Stimulated activated CD4-positive, alpha-beta T cell treated with anti-CD3 and anti-CD28 coated beads, Interleukin-15, amount 100 ng/mL, for 24 hours (primary cell): ENCODE results near the gene OR2D3.
"Not testable (repeated sequence)": the region's sequence is repeated elsewhere in the genome, so short reads cannot be mapped to it uniquely, and the experiment has no call there.

ENCODE experiments used
- DNase-seq: peaks from one replicate; pipeline ENCODE4 v3.0.0-alpha.2; 2020

Gene OR2D3

DNA sequence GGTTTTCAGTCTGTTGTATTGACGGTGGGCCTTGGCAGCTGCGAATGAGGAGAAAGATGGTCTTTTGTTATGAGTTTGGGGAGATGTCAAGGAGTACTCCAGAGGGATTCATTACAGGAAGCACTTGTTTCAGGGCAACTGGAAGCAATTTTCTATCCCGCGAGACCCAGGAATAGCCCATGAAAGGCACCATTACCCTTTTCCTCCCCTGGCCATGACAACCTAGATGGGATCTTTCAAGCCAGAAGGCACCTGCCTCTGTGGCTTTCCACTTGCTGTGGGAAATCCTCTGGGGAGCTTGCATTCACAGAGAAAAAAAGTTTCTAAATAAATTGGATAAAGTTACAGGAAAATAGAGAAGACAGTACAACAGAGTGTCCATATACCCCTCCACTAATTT is 8.1 kb downstream of the OR2D3 start:
- no peak for DNase-seq

DNA sequence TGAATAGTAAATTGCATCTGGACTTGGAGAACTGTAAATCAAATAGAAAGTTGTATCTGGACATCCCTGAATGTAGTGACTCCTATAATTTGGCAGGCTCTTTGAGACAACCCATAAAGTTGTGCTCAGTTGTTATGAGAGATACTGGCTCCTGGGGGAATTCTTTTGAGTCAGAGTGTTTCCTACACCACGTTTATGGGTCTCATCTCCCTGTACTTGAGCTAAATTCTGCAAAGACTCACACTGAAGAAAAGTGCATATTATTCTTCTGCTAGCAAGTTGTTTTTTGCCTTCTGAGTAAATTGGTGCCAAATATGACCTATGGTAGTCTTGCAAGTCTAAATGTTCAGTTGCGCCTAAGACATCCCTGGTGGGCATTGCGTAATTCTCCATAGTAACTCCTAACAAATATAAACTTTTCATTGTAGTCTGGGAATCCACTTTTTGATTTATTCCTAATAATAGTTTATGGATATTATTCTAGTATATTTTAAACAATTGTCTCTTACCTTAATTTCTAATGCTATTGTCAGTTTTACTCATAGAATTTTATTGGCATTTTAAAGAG is 10.4 kb downstream of the OR2D3 start:
- no peak for DNase-seq

DNA sequence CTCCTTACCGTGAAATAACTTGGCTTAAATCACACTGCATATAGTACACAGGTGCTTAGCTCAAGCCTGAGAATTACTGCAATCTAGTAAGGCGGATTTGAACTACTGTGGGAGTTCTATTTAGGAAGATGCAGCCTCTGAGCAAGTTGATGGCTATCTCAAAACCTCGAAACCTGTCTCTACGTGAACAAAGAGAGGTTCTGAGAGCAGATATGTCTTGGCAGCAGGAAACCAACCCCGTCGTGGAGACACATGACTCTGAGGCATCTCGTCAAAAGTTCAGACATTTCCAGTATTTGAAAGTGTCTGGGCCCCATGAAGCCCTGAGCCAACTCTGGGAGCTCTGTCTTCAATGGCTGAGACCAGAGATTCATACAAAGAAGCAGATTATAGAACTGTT is 11.3 kb downstream of the OR2D3 start:
- DNase-seq: no peak

DNA sequence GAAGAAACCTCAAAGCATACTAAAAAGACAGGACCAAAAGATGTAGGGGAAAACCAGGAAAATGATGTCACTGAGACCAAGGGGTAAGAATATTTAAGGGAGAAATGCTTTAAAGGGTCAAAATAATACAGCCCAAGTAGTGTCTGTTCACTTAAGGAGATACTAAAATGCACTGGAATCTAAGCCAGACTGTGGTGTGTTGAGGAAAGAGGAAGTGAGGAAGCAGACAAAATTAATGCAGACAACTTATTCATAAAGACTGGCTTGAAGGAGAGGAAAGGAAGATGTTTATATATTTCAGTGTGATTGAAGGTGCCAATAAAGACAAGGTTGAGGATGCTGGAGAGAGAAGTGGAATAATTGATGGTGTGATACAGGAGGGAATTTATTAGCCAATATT is 21.2 kb downstream of the OR2D3 start:
- DNase-seq: no peak

DNA sequence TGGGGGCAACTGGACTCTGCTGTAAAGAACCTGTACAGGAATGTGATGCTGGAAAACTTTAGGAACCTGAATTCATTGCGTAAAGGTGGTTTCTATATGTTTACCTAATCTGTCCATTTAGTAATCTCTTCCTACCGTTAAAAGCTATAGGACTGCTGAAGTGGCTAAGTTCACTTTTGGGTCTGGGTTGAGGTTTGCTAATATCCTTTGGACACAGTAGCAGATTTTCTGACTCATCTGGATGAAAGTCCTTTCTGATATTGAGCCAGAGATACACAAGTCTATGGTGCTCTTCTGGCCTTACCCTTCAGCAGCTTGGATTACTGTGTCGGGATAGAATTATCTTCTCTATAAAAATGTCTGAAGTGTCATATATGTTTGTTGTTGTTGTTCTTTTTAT is 22.3 kb downstream of the OR2D3 start:
- no peak for DNase-seq

DNA sequence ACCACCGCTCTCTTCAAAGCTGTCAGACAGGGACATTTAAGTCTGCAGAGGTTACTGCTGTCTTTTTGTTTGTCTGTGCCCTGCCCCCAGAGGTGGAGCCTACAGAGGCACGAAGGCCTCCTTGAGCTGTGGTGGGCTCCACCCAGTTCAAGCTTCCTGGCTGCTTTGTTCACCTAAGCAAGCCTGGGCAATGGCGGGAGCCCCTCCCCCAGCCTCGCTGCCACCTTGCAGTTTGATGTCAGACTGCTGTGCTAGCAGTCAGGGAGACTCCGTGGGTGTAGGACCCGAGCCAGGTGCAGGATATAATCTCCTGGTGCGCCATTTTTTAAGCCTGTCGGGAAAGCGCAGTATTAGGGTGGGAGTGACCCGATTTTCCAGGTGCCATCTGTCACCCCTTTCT is 33.4 kb downstream of the OR2D3 start:
- not testable (repeated sequence) for DNase-seq

DNA sequence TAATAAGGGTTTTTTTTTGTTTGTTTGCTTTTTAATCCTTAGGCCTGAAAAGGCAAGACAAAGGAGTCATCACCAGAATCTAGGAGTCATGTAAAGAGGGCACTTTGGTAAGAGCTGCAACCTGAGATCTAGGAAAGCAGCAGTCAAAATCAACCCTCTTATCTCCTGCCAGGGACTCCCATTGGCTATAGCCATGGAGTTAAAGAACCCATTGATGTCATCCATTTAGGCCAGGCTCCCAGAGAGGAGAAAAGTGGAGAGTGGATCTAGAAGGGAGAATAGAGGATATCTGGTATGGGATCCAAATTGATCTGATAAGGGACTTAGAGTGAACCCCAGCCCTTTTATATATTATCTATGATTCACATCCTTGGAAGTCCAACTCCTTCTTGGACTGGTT is 41.3 kb downstream of the OR2D3 start:
- DNase-seq: no peak

DNA sequence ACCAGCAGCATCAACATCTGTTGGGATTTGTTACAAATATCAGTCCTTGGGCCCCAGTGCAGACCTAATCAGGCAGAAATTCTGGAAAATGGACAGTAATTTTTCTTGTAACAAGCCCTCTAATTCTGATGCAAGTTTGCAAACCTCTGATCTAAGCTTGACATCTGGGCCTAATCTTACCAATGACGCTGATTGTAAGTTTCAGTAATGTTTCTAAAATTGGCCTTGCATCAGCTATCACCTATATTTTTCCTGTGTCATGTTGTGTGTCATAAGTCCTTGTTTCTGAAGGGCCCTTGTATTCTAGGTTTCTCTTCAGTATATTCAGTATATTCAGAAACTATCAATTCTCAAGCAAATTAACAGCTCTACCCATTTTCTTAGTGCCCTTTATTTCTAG is 41.9 kb downstream of the OR2D3 start:
- DNase-seq: no peak

DNA sequence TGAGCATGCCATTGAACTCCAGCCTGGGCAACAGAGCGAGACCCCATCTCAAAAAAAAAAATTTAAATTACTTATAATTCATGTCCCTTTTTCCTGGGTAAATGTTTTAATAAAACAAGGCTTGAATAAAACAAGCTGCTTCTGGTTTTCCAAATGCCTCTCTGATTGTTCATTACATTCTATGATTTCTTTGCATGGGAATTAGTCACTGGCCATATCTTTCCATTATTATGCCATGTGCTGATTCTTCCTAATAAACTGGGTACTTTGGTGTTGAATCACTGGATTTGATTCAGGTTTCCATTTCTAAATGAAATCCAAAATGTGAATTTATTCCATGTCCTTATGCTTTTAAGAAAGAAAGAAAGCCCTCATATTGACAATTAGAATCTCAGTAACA is 48.0 kb downstream of the OR2D3 start:
- no peak for DNase-seq

DNA sequence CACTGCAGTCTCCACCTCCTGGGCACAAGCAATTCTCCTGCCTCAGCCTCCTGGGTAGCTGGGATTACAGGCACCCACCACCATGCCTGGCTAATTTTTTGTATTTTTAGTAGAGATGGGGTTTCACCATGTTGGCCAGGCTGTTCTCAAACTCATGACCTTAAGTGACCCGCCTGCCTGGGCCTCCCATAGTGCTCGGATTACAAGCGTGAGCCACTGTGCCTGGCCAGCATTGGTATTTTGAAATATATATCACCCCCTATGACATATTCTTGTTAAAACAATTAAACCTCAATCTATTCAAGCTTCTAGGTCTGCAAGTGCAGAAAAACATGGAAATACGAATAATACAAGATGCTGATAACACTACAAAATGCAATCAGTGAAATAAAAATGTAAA is 49.1 kb downstream of the OR2D3 start:
- DNase-seq: not testable (repeated sequence)
